Tibial nerve (tissue), 4 donors: ENCODE measurements around the gene UACA.

Source experiments
- EP300 ChIP-seq, 2 donors: sonication (generic); formaldehyde crosslinking; IDR thresholded peaks; one replicate each; pipeline ENCODE4 v1.6.1; 2017; ENCODE audit warnings: antibody characterized with exemption in 2 of 2, mild to moderate bottlenecking in 1 of 2
- POLR2A ChIP-seq, 2 donors: fragments of 450-650 bp; IDR thresholded peaks; one replicate each; pipeline ENCODE4 v1.6.1; 2017; ENCODE audit warnings: antibody characterized with exemption in 2 of 2, mild to moderate bottlenecking in 2 of 2, moderate library complexity in 2 of 2
- TF ChIP-seq, protein P1 (sequence below), 5 experiments: fragments of 200-600 bp in 3 of 5; fragments of 450-650 bp in 2 of 5; sonication (generic) in 3 of 5; IDR thresholded peaks; one replicate each; pipeline ENCODE4 v1.5.1; 2016 to 2019; ENCODE audit warnings: antibody characterized with exemption in 5 of 5, mild to moderate bottlenecking in 3 of 5, moderate library complexity in 2 of 5

DNA sequence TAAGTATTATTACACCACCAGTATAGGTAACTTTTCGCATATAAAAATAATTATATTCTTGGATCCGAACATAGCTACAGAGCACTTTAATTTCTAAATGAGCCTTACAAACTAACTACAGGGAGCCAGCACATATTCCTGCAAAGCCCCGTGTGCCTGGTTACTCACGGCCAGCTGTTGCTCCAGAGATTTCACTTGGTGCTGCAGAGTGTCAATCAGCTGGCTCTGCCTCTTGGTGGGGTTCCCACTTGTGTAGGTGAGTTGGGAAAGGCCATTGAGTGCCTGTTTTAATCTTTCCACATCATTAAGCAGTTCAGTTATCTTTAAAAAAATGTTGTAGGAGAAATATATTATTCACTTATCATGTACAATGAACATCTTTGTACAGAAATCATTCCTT, 98.9 kb downstream of the UACA start:
- TF ChIP-seq, protein P1, sequence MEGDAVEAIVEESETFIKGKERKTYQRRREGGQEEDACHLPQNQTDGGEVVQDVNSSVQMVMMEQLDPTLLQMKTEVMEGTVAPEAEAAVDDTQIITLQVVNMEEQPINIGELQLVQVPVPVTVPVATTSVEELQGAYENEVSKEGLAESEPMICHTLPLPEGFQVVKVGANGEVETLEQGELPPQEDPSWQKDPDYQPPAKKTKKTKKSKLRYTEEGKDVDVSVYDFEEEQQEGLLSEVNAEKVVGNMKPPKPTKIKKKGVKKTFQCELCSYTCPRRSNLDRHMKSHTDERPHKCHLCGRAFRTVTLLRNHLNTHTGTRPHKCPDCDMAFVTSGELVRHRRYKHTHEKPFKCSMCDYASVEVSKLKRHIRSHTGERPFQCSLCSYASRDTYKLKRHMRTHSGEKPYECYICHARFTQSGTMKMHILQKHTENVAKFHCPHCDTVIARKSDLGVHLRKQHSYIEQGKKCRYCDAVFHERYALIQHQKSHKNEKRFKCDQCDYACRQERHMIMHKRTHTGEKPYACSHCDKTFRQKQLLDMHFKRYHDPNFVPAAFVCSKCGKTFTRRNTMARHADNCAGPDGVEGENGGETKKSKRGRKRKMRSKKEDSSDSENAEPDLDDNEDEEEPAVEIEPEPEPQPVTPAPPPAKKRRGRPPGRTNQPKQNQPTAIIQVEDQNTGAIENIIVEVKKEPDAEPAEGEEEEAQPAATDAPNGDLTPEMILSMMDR (IDR thresholded peaks at IDR 0.05) = no peak
- TF ChIP-seq EP300 (IDR thresholded peaks at IDR 0.05) (no peak), POLR2A (IDR thresholded peaks at IDR 0.05) (no peak)
